Adipocyte (in vitro differentiated cells): Measurements from ENCODE around the gene NSMF.
A peak's percentile ranks its signal among the peaks of the same experiment; 100 is the strongest.

Experiments used
- DNase-seq: peaks from one replicate; pipeline ENCODE4 v3.0.0-alpha.2; 2015; ENCODE audit warnings: low read depth
- H3K27me3 ChIP-seq: replicated peaks from 2 replicates; pipeline ENCODE4 v1.7.0; 2013; ENCODE audit warnings: mild to moderate bottlenecking, low read length, moderate library complexity; ENCODE audit not compliant: control insufficient read depth, insufficient read depth
- H3K36me3 ChIP-seq: 2 replicates; pipeline ENCODE4 v1.7.0; 2013; ENCODE audit warnings: low read length, mild to moderate bottlenecking, moderate library complexity; ENCODE audit not compliant: control insufficient read depth, insufficient read depth, severe bottlenecking
- H3K4me1 ChIP-seq: 2 replicates; pipeline ENCODE4 v1.7.0; 2013; ENCODE audit warnings: mild to moderate bottlenecking, low read length, moderate library complexity; ENCODE audit not compliant: control insufficient read depth, insufficient read depth
- H3K4me3 ChIP-seq: 2 replicates; pipeline ENCODE4 v1.7.0; 2013; ENCODE audit warnings: mild to moderate bottlenecking, low read length, moderate library complexity
- H3K9ac ChIP-seq: 2 replicates; pipeline ENCODE4 v1.7.0; 2013; ENCODE audit warnings: mild to moderate bottlenecking, low read length, moderate library complexity
- H3K9me3 ChIP-seq: 2 replicates; pipeline ENCODE4 v1.7.0; 2013; ENCODE audit warnings: mild to moderate bottlenecking, low read length, moderate library complexity; ENCODE audit not compliant: control insufficient read depth

NSMF gene

GRCh38 chr9:137446851-137447471 is 12.2 kb downstream of the NSMF start:
- DNase-seq, result peak; percentile 34
- no peak overlapping the region for H3K4me3 ChIP-seq
- peak overlapping the region; percentile 13 for H3K9ac ChIP-seq
- H3K4me1 ChIP-seq, result peaks cover 20% of the 10 kb centered on the region
- H3K27me3 ChIP-seq, result peaks cover 5% of the 10 kb centered on the region
- peaks cover 13% of the 10 kb centered on the region for H3K36me3 ChIP-seq
- peaks cover 3% of the 10 kb centered on the region for H3K9me3 ChIP-seq

DNA sequence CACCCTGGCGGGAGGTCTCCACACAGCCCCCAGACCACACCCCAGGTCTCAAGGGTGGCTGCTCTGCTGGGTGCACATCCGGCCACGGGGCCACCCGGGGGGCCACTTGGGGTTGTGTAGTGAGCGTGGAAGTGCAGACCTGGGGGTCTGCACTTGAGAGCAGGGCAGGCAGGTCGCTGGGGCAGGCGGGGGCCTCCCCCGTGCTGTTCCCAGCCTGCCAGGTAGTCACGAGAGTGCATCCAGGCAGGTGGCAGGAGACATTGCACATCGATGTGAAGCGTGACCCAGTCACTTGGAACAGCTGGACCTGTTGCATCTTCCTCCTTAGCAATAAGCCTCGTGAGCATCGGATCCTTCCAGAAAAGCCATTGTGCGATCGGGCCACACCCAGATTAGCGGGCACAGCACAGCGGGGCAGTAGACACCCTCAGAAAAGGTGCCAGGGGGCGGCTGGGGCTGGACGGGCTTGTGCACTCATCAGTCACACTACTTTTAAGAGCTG is 13.2 kb downstream of the NSMF start:
- Histone ChIP-seq H3K9ac (no peak overlapping the region), H3K4me1 (peaks cover 20% of the 10 kb centered on the region), H3K9me3 (peaks cover 5% of the 10 kb centered on the region), H3K4me3 (no peak overlapping the region), H3K36me3 (peaks cover 13% of the 10 kb centered on the region), H3K27me3 (peaks cover 6% of the 10 kb centered on the region)
- no peak for DNase-seq

DNA sequence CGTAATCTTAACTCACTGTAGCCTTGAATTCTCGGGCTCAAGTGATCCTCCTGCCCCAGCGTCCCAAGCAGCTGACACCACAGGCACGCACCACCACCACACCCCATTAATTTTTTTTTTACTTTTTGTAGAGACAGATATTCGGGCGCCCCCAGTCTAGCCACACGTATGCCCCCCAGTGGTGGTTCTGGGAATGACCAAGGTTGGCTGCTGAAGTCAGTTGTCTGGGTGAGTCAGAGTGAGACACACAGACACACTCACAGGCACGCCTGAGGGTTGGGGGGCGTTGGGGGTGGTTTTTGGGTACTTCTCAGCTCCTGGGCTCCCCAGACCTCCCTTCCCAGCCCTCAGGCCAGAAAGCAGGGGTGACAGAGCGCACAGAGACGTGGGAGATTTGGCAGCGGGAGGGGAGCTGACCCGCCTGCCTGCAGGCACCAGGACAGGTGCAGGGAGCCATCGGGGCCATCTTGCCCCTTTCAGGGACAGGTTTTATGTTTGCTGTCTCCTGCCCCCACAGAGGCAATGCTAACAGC is 13.8 kb downstream of the NSMF start:
- Histone ChIP-seq H3K36me3 (peaks cover 13% of the 10 kb centered on the region), H3K9ac (no peak overlapping the region), H3K4me3 (no peak overlapping the region), H3K9me3 (peaks cover 5% of the 10 kb centered on the region), H3K27me3 (peaks cover 6% of the 10 kb centered on the region), H3K4me1 (peaks cover 20% of the 10 kb centered on the region)
- DNase-seq, result peak; percentile 90

DNA sequence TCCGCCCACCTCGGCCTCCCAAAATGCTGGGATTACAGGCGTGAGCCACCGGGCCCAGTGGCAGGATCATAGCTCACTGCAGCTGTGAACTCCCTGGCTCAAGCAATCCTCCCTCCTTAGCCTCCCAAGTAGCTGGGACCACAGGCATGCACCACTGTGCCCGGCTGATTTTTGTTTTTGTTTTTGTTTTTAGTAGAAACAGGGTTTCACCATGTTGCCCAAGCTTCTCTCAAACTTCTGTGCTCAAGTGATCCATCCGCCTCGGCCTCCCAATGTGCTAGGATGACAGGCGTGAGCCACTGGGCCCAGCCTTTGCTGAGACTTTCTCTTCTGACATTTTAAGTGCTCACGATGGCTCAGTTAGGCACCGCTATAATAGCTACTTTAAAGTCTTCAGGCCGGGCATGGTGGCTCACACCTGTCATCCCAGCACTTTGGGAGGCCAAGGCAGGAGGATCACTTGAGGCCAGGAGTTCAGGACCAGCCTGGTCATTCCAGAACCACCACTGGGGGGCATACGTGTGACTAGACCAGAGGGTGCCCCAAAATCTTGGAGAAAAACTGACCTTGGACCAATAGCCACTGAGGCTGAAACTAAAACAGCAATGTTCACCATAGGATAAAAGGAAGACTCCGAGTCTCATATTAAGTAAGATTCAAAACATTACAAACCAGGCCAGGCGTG is 14.9 kb downstream of the NSMF start:
- Histone ChIP-seq H3K9ac (no peak overlapping the region), H3K36me3 (peaks cover 5% of the 10 kb centered on the region), H3K27me3 (peaks cover 10% of the 10 kb centered on the region), H3K4me1 (peaks cover 20% of the 10 kb centered on the region), H3K4me3 (no peak overlapping the region), H3K9me3 (peaks cover 5% of the 10 kb centered on the region)
- DNase-seq, result no peak

DNA sequence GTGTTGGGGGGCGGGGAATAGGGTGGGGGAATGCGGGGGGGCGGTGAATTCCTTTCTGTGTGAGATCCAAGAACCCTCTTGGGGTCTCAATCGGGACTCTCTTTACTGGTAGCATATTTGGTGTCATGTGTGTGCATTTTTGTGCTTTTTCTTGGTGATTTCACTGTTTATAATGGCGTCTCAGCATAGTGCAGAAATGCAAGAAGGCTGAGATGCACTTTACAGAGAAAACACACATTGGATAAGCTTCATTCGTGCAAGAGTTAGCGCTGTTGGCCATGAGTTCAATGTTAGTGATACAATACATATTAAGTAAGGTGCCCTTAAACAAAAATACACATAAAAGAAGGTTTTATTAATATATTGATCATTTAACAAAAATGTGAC is 17.2 kb downstream of the NSMF start:
- Histone ChIP-seq H3K4me3 (no peak overlapping the region), H3K4me1 (peaks cover 16% of the 10 kb centered on the region), H3K9ac (no peak overlapping the region), H3K9me3 (peaks cover 5% of the 10 kb centered on the region), H3K36me3 (no peaks in the 10 kb centered on the region), H3K27me3 (peaks cover 23% of the 10 kb centered on the region)
- no peak for DNase-seq

DNA sequence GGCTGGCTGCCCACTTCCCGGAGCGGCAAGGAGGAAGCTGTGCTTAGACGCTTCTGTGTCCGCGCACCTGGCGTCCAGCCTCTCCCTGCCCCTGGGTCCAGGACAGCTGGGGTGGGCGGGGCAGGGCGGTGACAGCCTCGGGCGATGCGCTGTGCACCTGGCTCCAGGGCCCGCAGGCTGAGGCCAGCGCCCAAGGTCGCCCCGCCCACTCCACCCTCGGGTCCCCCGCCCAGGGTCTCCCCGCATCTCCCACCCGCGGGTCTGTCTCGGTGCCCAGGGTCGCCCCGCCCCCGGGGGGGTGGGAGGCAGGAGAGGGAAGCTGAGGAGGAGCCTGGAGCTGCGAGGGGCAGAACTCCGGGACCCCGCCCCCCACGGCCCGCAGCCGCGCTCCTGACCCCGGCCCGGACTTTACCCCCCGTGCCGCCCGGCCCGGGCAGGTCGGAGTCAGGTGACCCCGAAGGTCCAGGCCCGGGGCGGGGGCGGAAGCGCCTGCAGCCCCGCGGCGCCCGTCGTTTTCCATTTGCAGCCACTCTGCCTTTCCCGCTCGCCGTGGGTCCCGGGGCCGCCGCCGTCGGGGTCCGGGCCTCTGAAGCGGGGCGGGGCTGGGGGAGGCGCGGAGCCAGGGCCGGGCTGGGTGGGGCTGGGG is 17.7 kb downstream of the NSMF start, which contains the start of gene ENTPD8:
ENTPD8 (minus strand) TSS at position 69 of the 646 bp plus-strand sequence. CDS start 3,072 bp downstream, outside the sequence.
- Histone ChIP-seq H3K4me1 (peaks cover 10% of the 10 kb centered on the region), H3K27me3 (peaks cover 24% of the 10 kb centered on the region), H3K4me3 (no peak within 1 kb of the TSS), H3K36me3 (no peaks in the 10 kb centered on the region), H3K9me3 (peaks cover 5% of the 10 kb centered on the region), H3K9ac (no peak within 1 kb of the TSS)
- DNase-seq, result peak; percentile 22

DNA sequence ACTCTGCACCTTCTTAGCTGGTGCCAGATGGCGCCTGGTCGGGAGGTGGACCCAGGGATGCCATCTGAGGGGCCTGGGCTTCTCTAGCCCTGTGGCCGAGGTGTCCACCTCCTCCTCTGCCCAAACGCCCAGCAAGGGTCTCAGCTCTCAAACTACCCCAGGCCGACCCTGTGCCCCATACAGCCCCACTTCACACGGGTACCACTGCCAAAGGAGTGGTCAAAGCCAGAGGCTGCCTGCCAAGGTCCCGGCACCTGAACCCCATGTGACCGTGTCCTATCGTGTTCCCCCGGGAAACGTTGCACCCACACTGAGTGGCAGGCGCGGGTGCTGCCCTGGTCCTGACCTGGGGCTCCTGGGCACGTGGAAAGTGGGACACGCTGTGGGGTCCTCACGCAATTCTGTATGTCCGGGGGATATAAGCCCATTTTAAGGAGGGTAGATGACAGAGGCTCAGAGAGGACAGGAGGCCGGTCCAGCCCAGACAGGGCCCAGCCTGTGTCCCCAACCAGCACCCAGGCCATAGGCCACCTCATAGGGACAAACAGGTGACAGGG is 19.9 kb downstream of the NSMF start:
- peaks cover 5% of the 10 kb centered on the region for H3K9me3 ChIP-seq
- no peak overlapping the region for H3K9ac ChIP-seq
- H3K36me3 ChIP-seq, result no peaks in the 10 kb centered on the region
- peaks cover 24% of the 10 kb centered on the region for H3K27me3 ChIP-seq
- no peak overlapping the region for H3K4me3 ChIP-seq
- DNase-seq, result no peak
- peaks cover 4% of the 10 kb centered on the region for H3K4me1 ChIP-seq

GRCh38 chr9:137438591-137439157 is 20.5 kb downstream of the NSMF start:
- H3K9ac ChIP-seq, result no peak overlapping the region
- peaks cover 24% of the 10 kb centered on the region for H3K27me3 ChIP-seq
- no peak overlapping the region for H3K4me3 ChIP-seq
- no peak for DNase-seq
- peaks cover 5% of the 10 kb centered on the region for H3K9me3 ChIP-seq
- H3K4me1 ChIP-seq, result peaks cover 4% of the 10 kb centered on the region
- H3K36me3 ChIP-seq, result no peaks in the 10 kb centered on the region

DNA sequence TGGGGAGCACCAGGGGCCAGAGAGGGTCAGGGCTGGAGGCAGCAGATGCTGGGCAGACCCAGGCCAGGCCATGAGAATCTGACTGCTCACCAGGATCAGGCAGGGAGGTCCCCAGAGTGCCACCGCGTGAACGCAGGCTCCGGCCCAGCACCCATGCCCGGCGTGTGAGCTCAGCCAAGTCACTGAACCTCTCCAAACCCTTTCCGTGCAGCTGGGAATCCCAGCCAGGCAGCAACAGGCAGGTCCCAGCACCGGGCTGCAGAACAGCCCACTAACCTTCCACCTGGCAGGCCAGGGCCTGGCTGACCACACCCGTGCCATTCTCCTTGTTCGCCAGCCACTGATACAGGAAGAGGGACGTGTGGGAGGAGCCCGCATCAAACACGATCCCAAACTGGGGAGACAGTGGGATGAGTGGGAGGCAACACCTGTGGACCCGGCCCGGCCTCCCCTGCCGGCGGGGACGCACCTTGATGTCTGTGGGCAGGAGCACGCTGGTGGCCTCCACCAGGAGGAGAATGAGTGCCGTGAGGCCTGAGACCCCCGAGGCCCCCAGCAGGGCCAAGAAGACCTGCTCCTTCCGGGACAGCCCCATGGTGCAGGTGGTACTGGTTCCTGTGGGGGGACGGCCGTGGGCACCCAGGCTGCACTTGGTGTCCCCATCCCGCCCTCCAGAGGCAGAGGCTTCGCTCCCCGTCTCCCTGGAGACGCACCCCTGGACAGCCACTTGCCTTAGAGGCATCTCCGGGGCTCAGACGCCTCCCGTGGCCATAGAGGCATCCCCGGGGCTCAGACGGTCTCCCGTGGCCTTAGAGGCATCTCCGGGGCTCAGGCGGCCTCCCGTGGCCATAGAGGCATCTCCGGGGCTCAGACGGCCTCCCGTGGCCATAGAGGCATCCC is 21.2 kb downstream of the NSMF start:
- Histone ChIP-seq H3K9me3 (peaks cover 5% of the 10 kb centered on the region), H3K36me3 (no peaks in the 10 kb centered on the region), H3K4me3 (no peak overlapping the region), H3K9ac (no peak overlapping the region), H3K4me1 (peaks cover 4% of the 10 kb centered on the region), H3K27me3 (peaks cover 24% of the 10 kb centered on the region)
- DNase-seq, result no peak
